ENCODE measurements around the gene JCHAIN.
"Not testable (repeated sequence)": the region's sequence is repeated elsewhere in the genome, so short reads cannot be mapped to it uniquely, and the experiment has no call there.

JCHAIN gene

GRCh38 chr4:70676554-70677090 lies 10.3 kb upstream of the JCHAIN start:
- DNase-seq (no peak), ATAC-seq (no peak)
- Mint-ChIP-seq H3K36me3 (ENCODE audit: low read depth) (no peaks in the 10 kb centered on the region), H3K27ac (no peak overlapping the region), H3K27me3 (no peaks in the 10 kb centered on the region), H3K9me3 (no peaks in the 10 kb centered on the region), H3K4me3 (no peak overlapping the region), H3K4me1 (peaks cover 14% of the 10 kb centered on the region)

DNA sequence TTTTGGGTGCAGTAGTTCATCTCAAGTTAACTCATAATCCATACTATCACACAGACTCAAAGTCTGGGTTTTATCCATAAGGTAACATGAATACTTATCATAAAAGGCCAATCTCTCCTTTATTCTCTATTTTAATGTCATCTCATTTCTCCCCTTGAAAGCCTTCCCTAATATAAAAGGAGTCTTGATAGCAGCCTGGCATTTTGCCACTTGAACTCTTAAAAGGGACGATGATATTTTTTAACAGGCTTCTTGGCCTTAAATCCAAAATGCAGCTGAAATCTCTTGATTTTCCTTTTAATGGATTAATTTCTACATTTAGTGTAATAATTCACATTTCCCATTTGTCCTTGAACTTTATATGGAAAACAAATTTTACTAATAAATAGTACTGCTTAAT lies 8.4 kb upstream of the JCHAIN start:
- H3K27ac Mint-ChIP-seq = no peak overlapping the region
- ATAC-seq (no peak), DNase-seq (no peak)
- H3K4me1 Mint-ChIP-seq = peaks cover 14% of the 10 kb centered on the region
- H3K27me3 Mint-ChIP-seq = no peaks in the 10 kb centered on the region
- no peaks in the 10 kb centered on the region for H3K9me3 Mint-ChIP-seq
- H3K4me3 Mint-ChIP-seq = no peak overlapping the region
- H3K36me3 Mint-ChIP-seq (ENCODE audit: low read depth) = no peaks in the 10 kb centered on the region

DNA sequence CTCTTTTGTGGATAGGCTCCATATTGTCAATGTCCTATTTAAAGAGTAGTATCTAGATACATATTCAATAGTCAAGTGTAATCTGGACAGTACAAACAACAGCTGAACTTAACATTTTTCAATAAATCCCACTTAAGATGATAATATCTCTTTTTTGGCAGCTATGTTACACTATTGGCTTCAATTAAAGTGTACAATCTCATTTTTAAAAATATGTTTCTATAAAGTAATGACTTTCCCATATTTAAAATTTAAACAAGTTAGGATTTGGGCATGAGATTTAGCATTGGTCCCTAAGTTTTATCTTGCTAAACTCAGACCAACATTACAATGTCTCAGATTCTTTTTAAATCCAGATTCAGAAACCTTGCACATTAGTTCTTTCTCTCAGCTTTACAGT lies 7.9 kb upstream of the JCHAIN start:
- Mint-ChIP-seq H3K27me3 (no peaks in the 10 kb centered on the region), H3K9me3 (no peaks in the 10 kb centered on the region), H3K27ac (no peak overlapping the region), H3K4me1 (peaks cover 14% of the 10 kb centered on the region), H3K36me3 (ENCODE audit: low read depth) (no peaks in the 10 kb centered on the region), H3K4me3 (no peak overlapping the region)
- DNase-seq (no peak), ATAC-seq (no peak)

- Mint-ChIP-seq H3K4me3 (no peak overlapping the region), H3K27ac (no peak overlapping the region), H3K9me3 (no peaks in the 10 kb centered on the region), H3K36me3 (ENCODE audit: low read depth) (no peaks in the 10 kb centered on the region), H3K4me1 (peaks cover 5% of the 10 kb centered on the region), H3K27me3 (no peaks in the 10 kb centered on the region)
- DNase-seq = no peak
- no peak for ATAC-seq
These were observed 4.8 kb upstream of the JCHAIN start for GRCh38 chr4:70671091-70671490.

GRCh38 chr4:70670332-70671014 lies 4.2 kb upstream of the JCHAIN start:
- Mint-ChIP-seq H3K9me3 (no peaks in the 10 kb centered on the region), H3K27ac (no peak overlapping the region), H3K27me3 (no peaks in the 10 kb centered on the region), H3K36me3 (ENCODE audit: low read depth) (no peaks in the 10 kb centered on the region), H3K4me3 (no peak overlapping the region), H3K4me1 (peaks cover 5% of the 10 kb centered on the region)
- no peak for ATAC-seq
- no peak for DNase-seq

DNA sequence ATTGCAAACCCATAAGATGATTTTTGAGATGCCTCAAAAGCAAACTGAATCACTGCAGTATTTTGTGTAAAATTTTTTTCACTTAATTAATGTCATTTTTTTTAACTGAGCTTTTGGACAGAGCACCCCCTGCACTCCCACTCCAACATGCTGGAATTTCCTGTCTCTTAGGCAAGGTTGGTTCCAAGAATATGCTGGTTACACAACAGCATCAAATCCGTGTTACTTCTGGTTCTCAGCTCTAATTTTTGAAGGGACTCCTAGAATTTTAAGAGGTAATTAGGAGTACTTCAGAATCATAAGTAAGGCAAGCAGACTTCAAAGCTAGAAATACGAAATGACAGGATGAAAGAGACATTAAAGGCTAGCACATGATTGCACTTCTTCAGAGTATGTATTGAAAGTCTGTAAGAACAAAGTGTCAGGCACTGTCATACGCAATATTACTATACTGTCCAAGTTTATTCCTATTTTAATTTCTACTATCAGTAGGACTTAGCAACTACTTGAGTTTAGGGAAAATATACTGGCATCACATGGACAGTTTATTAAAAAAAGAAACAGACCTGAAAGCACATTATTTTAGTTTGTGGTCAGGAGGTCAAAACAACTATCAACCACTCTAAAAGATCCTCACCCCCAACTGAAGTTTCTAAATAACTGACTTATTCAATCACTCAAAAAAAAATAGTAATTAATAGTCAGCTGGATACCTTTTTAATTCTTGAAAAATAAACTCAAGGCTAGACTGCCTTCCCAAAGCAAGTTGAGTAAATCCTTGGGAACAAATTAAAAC lies 1.6 kb upstream of the JCHAIN start:
- DNase-seq = no peak
- Mint-ChIP-seq H3K36me3 (ENCODE audit: low read depth) (no peaks in the 10 kb centered on the region), H3K4me3 (no peak overlapping the region), H3K27ac (no peak overlapping the region), H3K27me3 (no peaks in the 10 kb centered on the region), H3K4me1 (peaks cover 5% of the 10 kb centered on the region), H3K9me3 (no peaks in the 10 kb centered on the region)
- no peak for ATAC-seq

DNA sequence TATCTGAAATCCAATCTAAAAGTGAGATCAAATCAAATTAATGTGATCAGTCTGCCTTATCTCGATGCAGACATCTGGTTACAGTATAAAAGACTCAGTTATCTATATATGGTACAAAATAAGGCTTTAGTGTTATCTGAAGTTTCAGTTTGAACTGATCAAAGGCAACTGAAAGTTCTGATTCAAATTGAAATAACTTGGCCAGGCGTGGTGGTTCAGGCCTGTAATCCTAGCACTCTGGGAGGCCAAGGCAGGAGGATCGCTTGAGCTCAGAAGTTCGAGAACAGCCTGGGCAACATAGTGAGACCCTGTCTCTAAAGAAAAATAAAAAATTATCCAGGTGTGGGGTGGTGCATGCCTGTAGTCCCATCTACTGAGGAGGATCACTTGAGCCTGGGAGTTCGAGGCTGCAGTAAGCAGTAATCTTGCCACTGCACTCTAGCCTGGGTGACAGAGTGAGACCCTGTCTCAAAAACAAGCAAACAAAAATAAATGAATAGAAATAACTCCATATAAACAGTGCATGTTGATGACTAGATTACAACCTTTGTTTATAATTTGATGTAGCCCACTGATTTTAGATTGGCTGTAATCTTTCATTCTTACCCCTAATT lies 4.9 kb downstream of the JCHAIN start:
- H3K27ac Mint-ChIP-seq; H3K9me3 Mint-ChIP-seq; H3K27me3 Mint-ChIP-seq; H3K4me3 Mint-ChIP-seq; H3K36me3 Mint-ChIP-seq (ENCODE audit: low read depth): not testable (repeated sequence)
- peaks cover 10% of the 10 kb centered on the region for H3K4me1 Mint-ChIP-seq
- peak; percentile 11 for DNase-seq
- peak; percentile 76 for ATAC-seq

DNA sequence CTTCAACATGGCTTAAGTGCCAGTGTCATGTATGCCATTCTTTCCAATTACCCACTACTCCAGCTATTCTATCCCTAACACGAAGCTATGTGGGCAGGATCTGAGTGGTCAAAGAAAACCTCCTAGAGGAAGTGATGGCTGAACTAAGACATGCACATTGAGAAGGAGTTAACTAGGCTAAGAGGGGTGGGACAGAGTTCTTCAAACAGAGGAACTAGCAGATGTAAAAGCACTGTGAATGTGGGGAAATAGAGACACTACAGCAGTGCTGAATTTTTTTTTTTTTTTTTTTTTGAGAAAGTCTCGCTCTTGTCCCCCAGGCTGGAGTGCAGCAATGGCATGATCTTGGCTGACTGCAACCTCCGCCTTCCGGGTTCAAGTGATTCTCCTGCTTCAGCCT lies 6.2 kb downstream of the JCHAIN start:
- no peak overlapping the region for H3K4me3 Mint-ChIP-seq
- H3K36me3 Mint-ChIP-seq (ENCODE audit: low read depth) = no peaks in the 10 kb centered on the region
- ATAC-seq = no peak
- no peak overlapping the region for H3K27ac Mint-ChIP-seq
- H3K4me1 Mint-ChIP-seq = peaks cover 10% of the 10 kb centered on the region
- no peak for DNase-seq
- H3K27me3 Mint-ChIP-seq = no peaks in the 10 kb centered on the region
- H3K9me3 Mint-ChIP-seq = no peaks in the 10 kb centered on the region

GRCh38 chr4:70658418-70658817 lies 7.9 kb downstream of the JCHAIN start:
- DNase-seq = no peak
- Mint-ChIP-seq H3K4me1 (peaks cover 10% of the 10 kb centered on the region), H3K36me3 (ENCODE audit: low read depth) (no peaks in the 10 kb centered on the region), H3K27ac (no peak overlapping the region), H3K27me3 (no peaks in the 10 kb centered on the region), H3K9me3 (no peaks in the 10 kb centered on the region), H3K4me3 (no peak overlapping the region)
- ATAC-seq = no peak

DNA sequence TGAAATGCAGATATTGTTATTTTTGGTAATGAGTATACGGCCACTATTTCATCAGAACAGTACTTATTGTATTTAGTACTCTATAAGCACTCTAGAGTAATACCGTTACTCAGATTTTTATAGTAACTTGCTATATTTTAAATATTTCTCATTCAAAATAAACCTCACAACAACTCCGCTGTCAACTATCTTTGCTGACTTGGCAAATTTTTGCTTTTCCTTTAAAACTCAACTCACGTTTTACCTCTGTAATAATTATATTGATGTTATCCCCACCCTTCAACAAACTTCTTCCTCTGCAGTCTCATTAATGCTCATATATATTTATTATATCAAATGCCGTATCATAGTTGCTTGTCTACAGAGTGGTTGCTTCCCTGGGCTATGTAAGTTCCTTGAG lies 9.0 kb downstream of the JCHAIN start:
- no peak overlapping the region for H3K4me3 Mint-ChIP-seq
- DNase-seq (no peak), ATAC-seq (no peak)
- H3K36me3 Mint-ChIP-seq (ENCODE audit: low read depth) = no peaks in the 10 kb centered on the region
- no peak overlapping the region for H3K27ac Mint-ChIP-seq
- H3K9me3 Mint-ChIP-seq = no peaks in the 10 kb centered on the region
- H3K4me1 Mint-ChIP-seq = peaks cover 10% of the 10 kb centered on the region
- H3K27me3 Mint-ChIP-seq = no peaks in the 10 kb centered on the region

DNA sequence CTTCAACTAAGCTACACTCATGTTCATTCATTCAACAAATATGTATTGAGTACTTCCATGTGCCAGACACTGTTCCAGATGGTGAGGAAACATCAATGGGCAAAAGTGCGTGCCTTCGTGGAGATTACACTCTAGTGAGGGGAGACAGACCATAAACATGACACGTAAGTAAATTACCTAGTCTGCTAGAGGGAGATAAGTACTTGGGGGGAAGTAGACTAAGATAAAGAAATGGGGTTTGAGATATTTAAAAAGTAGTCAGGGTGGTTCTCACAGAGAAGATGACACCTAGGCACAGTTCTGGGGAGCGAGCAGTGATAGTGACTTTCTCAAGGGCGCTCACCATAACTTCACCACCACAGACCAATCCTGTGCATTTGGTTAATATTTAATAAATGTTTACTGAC lies 11.7 kb downstream of the JCHAIN start:
- H3K4me3 Mint-ChIP-seq = no peak overlapping the region
- H3K27ac Mint-ChIP-seq = no peak overlapping the region
- no peaks in the 10 kb centered on the region for H3K27me3 Mint-ChIP-seq
- ATAC-seq (no peak), DNase-seq (no peak)
- H3K36me3 Mint-ChIP-seq (ENCODE audit: low read depth) = no peaks in the 10 kb centered on the region
- H3K9me3 Mint-ChIP-seq = no peaks in the 10 kb centered on the region
- no peaks in the 10 kb centered on the region for H3K4me1 Mint-ChIP-seq

DNA sequence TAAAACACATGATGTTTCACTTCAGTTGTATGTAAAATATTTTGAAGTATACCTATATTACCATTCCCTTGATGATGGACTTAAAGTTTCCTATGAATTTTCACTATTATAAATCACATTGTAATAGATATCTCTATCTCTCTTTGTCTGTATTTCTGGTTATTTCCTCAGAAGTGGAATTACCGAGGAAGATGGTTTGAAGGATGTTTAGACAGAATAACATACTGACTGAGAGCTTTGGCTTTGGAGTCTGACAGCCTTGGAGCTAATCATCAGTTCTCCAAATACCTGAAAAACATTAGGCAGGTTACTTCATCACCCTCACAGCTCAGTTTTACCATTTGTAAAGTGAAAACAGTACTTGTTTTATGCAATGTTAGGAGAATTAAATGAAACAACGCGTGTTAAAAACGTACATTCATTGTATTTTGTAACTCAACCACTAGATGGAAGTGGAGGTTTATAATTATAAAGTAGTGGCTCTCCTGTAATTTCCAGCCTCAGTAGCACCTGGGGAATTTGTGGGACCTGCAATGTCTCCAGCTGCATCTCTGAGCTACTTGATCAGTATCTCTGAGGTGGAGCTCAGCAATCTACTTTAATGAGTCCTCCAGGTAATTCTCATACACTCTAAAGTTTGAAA lies 14.3 kb downstream of the JCHAIN start:
- Mint-ChIP-seq H3K27me3 (no peaks in the 10 kb centered on the region), H3K4me3 (no peak overlapping the region), H3K4me1 (no peaks in the 10 kb centered on the region), H3K9me3 (no peaks in the 10 kb centered on the region), H3K27ac (no peak overlapping the region), H3K36me3 (ENCODE audit: low read depth) (no peaks in the 10 kb centered on the region)
- no peak for DNase-seq
- ATAC-seq = no peak

GRCh38 chr4:70650741-70651140 lies 15.6 kb downstream of the JCHAIN start:
- not testable (repeated sequence) for H3K36me3 Mint-ChIP-seq (ENCODE audit: low read depth); H3K4me3 Mint-ChIP-seq; H3K4me1 Mint-ChIP-seq; H3K27ac Mint-ChIP-seq; H3K9me3 Mint-ChIP-seq; DNase-seq; ATAC-seq; H3K27me3 Mint-ChIP-seq

- H3K9me3 Mint-ChIP-seq = no peaks in the 10 kb centered on the region
- peaks cover 8% of the 10 kb centered on the region for H3K4me1 Mint-ChIP-seq
- peak overlapping the region; percentile 39 for H3K4me3 Mint-ChIP-seq
- H3K27ac Mint-ChIP-seq = peak overlapping the region; percentile 85
- DNase-seq (no peak), ATAC-seq (peak; percentile 73)
- H3K27me3 Mint-ChIP-seq = peaks cover 2% of the 10 kb centered on the region
- no peaks in the 10 kb centered on the region for H3K36me3 Mint-ChIP-seq (ENCODE audit: low read depth)
These were observed 26.1 kb downstream of the JCHAIN start for GRCh38 chr4:70640192-70640591.

Data from activated naive CD8-positive, alpha-beta T cell treated with anti-CD3 and anti-CD28 coated beads, Interleukin-2, amount 50 U/mL, for 24 hours (primary cell).